ENCODE data around the gene TECPR1.
"Not testable (repeated sequence)": the region's sequence is repeated elsewhere in the genome, so short reads cannot be mapped to it uniquely, and the experiment has no call there.

The TECPR1 gene

DNA sequence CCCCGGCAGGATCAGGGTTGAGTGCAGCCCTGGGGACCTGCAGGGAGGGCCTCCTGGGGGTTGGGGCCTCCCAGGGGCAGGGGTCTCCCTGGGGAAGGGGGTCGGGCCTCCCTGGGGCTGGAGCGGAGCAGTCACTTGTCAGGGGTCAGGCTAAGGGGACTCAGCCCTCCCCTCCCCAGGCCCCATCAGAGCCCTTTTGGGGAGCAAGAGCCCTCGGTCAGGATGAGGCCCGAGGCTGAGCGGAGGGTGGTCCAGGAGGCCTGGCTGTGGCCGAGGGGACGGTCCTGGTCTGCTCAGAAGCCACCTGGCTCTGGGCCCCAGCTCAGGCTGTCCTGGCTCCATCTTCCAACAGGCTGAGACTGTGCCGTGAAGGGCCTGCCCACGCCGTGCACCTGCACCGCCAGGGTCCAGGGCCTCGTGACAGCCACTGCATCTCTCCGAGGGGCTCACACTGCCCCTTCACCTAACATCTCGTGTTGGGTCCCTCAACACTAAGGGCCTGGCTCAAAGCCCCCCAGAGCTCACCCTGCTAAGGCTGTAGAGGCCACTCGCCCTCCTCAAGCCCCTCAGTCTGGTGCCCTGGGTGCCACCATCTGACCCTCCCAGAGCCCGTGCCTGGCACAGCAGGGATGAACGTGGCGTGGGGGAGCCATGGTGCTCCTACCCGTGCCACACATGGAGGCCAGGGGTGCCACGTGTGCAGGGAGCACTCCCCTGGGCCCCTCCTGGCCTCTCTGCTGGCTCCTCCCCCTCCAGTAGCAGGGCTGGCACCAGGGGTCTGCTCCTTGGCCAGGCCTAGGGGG lies 27.9 kb downstream of the TECPR1 start:
- no peak for FAIRE-seq

- FAIRE-seq = no peak
Measured at GRCh38 chr7:98223351-98223897, 28.6 kb downstream of the TECPR1 start.

GRCh38 chr7:98222533-98223195 lies 29.4 kb downstream of the TECPR1 start:
- no peak for FAIRE-seq

GRCh38 chr7:98221611-98222532 lies 30.2 kb downstream of the TECPR1 start:
- no peak for FAIRE-seq

DNA sequence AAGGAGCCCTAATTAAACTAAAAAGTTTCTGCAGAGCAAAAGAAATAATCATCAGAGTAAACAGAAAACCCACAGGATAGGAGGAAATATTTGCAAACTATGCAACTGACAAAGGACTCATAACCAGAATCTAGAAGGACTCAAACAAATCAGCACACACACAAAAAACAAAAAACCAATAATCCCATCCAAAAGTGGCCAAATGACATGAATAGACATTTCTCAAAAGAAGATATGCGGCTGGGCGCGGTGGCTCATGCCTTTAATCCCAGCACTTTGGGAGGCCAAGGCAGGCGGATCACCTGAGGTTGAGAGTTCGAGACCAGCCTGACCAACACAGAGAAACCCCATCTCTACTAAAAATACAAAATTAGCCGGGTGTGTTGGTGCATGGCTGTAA lies 32.6 kb downstream of the TECPR1 start:
- not testable (repeated sequence) for FAIRE-seq

DNA sequence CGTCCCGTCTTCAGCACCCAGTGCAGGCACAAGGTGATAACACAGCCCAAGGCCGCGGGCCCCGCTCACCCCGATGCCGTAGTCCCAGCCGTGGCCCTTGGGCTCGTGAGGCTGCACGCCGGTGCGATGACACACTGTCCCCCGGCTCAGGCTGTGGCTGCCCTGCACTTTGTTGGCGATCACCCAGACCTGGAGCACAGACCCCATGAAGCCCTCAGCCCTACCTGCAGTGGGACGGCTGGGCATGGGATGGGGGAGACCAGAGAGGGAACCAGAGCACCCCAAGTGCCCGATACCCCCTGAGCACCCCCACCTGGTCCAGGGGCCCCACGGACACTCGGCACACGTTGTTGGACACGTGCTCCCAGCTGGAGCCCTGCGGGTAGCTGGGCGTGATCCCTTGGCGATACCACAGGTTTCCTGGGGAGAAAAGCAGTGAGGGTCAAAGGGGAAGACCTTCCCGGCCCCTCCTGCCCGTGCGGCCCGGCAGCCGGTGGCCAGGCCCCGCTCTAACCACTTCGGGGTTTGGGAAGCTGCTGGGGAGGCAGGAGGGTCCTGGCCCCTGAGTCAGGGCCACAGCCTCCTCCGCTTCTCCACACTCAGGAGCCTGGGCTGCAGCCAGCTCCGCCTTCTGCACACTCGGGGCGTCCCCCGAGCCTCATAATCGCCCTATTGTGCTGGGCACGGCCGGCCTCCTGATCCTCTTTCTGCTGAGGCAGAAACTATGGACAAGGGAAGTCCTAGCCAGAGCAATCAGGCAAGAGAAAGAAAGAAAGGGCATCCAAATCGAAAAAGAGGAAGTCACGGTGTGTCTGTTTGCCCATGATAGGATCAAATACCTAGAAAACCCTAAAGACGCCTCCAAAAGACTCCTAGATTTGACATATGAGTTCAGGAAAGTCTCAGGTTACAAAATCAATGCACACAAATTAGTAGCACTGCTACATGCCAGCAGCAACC lies 34.1 kb downstream of the TECPR1 start:
- FAIRE-seq = no peak

GRCh38 chr7:98216941-98217622 lies 35.0 kb downstream of the TECPR1 start:
- FAIRE-seq = no peak

DNA sequence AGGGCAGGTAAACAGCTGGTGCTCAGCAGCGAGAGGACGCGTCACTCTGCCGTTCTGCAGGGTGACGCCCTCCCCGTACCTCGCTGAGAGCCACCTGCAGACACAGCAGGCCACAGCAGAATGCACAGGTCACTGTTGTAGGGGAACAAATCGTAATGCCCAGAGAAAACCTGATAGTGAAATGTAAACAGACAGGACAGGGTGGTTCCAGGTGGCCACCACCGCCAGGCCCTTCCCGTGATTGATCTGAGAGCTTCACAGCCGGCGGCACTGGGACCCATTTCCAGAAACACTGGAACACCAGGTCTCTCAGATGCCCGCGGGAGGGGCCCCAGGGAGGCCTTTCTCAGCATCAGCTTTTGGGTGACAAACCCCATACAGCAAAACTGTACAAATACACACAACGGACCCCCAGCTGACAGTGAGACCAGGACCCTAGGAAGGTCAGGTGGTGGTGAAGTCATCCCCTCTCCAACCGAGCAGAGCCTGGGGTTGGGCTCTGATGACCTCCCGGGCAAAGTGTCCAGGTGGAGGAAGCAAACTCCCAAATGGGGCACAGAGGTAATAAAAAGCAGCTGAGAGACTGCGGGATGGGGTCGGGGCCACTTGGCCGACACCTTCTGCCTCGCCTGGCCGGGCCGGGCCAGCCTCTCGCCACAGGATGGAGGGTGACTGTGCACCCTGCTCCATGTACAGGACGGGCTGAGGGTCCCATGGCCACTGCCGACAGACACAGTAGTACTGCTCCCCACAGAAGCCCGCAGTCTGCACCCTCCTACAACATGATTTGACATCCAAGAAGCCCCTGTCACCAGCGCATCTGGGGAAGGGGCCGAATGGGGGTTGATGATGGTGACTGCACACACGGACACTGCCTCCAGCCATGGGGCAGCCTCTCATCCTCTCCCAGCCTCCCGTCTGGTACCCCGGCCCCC lies 36.2 kb downstream of the TECPR1 start:
- no peak for FAIRE-seq

DNA sequence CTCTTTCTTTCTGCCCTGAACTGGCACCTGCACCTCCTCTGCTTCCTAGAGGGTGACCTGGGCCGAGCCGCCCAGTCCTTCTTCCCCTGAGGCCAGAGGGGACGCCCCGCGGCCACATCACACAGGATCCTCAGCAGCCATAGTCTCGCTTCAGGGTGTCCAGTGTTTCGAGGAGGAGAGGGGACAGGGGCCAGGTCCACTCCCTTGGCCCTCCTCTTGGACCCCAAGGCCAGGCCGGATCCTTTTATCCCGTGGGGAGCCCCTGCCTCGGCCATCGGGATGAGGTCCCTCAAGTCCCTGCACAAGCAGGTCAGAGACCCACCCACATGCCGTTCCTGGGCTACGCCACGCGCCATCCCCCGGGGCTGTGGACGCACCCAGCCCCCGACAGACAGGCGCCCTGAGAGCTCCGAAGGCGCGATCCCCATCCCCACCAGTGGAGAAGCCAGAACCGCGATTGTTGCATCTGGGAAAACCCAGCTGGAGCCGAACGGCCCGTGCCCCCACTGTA lies 37.2 kb downstream of the TECPR1 start:
- no peak for FAIRE-seq

DNA sequence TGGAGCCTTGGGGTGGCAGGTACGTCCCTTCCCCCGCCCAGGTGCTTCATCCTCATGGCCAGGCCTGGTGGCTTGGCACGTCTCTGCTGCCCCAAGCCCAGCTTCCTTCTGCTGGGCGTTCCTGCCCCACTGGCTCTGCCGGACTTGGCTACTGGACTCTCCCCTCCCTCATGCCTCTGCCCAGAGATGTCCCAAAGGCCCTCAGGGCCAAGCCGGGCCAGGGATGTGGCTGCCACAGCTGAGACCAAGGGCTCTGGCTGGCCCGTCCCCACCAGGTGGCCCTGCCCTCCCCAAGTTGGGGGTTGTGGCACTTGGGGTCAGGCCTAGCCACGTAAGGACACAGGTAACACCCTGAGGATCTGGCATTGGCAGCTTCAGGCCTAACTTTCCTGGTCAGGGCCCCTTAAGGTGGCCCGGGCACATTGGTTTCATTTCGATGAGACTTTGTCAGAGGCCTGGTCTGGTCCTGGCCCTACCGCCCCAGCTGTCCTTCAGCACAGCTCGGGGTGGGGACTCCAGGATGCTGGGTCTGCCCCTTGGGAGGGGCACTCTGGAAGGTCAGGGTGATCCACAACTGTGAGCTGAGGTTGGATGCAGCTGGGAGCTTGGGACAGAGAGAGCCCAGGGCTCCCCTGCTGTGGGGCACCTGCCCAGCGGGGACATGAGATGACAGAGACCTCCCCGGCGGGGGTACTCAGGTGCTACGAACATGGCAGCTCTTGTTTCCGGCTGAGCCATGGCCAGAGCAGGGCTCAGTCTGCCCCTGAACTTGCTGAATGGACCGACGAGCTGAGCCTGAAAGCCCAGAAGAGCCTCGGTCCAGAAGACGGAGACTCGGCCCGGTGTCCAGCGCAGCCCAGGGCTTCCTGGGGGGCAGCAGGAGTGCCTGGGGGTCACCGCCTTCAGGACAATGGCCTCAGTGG lies 37.9 kb downstream of the TECPR1 start:
- no peak for FAIRE-seq

- FAIRE-seq = no peak
Measured at GRCh38 chr7:98213296-98213887, 38.6 kb downstream of the TECPR1 start.

- no peak for FAIRE-seq
Measured at GRCh38 chr7:98212532-98213041, 39.4 kb downstream of the TECPR1 start.

- no peak for FAIRE-seq
Measured at GRCh38 chr7:98211676-98212531, 40.1 kb downstream of the TECPR1 start.

DNA sequence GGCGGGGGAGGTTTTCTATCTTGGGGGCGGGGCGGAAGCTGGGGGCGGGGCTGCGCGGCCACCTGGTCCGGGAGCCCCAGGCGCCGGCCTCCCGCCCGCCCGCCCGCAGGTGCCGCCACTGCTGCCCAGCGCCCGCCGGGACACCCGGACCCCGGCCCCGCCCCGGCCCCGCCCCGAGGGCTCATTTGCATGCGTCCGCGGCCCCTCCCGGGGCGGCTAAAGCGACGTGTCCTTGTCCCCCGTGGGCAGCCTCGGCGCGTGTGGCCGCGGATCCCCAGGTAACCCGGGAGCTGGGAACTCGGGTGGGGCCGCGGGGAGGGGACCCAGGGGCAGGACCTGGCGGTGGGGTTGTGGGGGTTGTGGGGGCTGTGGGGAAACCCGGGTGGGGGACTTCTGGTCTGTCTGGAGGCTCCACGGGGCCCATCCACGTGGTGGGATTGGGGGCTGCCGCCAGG lies 40.8 kb downstream of the TECPR1 start, which contains the start of gene BHLHA15:
Gene BHLHA15 (plus strand): TSS at position 219 of the 455 bp plus-strand sequence. CDS start 871 bp downstream, outside the sequence.
- FAIRE-seq = no peak

DNA sequence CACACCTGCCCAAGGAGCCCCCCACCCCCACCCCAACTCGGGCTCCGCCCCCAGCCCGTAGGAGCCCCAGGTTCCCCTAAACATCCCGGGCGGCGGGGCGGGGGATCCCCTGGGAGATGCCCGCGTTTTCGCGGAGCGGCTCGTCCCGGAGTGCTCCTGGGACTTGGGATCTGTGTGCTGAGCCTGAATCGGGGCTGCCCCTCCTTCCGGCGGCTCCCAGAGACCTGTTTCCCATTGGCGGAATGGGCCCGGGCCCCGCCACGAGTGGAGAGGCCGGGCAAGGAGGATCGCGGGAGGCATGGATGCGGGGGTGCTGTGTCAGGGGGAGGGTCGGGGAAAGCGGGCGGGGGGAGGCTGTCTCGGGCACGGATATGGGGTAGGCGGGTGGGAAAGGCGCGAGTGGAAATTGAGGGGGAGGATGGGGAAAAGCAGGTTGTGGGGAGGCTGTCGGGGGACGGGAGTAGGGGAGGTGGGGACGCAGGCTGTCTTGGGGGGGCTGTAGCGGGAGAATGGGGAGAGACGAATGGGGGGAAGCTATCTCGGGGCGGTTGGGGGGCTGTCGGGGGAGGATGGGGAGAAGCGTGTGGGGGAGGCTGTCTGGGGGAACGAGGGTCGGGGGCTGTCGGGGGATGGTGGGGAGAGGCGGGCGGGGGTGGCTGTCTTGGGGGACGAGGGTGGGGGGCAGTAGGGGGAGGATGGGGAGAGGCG lies 41.4 kb downstream of the TECPR1 start:
- no peak for FAIRE-seq
